ENCODE data around the gene SLC16A10.
"Not testable (repeated sequence)": the region's sequence is repeated elsewhere in the genome, so short reads cannot be mapped to it uniquely, and the experiment has no call there.

Gene SLC16A10

GRCh38 chr6:111189666-111190210 lies 102.4 kb downstream of the SLC16A10 start:
- not testable (repeated sequence) for DNase-seq

- DNase-seq = no peak
These were observed 103.3 kb downstream of the SLC16A10 start for GRCh38 chr6:111190637-111191036.

GRCh38 chr6:111191136-111191535 lies 103.8 kb downstream of the SLC16A10 start:
- not testable (repeated sequence) for DNase-seq

- no peak for DNase-seq
These were observed 105.7 kb downstream of the SLC16A10 start for GRCh38 chr6:111192911-111193555.

GRCh38 chr6:111195656-111196055 lies 108.4 kb downstream of the SLC16A10 start:
- DNase-seq = no peak

GRCh38 chr6:111198841-111199240 lies 111.5 kb downstream of the SLC16A10 start:
- no peak for DNase-seq

- no peak for DNase-seq
These were observed 112.6 kb downstream of the SLC16A10 start for GRCh38 chr6:111199935-111200334.

GRCh38 chr6:111200350-111201243 lies 113.3 kb downstream of the SLC16A10 start:
- DNase-seq = no peak

- DNase-seq = no peak
These were observed 113.9 kb downstream of the SLC16A10 start for GRCh38 chr6:111201244-111201554.

GRCh38 chr6:111201764-111202163 lies 114.5 kb downstream of the SLC16A10 start:
- no peak for DNase-seq

- DNase-seq = not testable (repeated sequence)
These were observed 116.2 kb downstream of the SLC16A10 start for GRCh38 chr6:111203539-111203938.

- DNase-seq = no peak
These were observed 117.0 kb downstream of the SLC16A10 start for GRCh38 chr6:111204305-111204704.

GRCh38 chr6:111204881-111205280 lies 117.6 kb downstream of the SLC16A10 start:
- DNase-seq = no peak

- DNase-seq = no peak
These were observed 118.2 kb downstream of the SLC16A10 start for GRCh38 chr6:111205502-111205901.

- no peak for DNase-seq
These were observed 120.0 kb downstream of the SLC16A10 start for GRCh38 chr6:111207141-111207858.

GRCh38 chr6:111208933-111209332 lies 121.6 kb downstream of the SLC16A10 start:
- DNase-seq = no peak

- DNase-seq = no peak
These were observed 123.0 kb downstream of the SLC16A10 start for GRCh38 chr6:111210194-111210728.

- DNase-seq = no peak
These were observed 124.2 kb downstream of the SLC16A10 start for GRCh38 chr6:111211411-111212030.

GRCh38 chr6:111212625-111213024 lies 125.3 kb downstream of the SLC16A10 start:
- no peak for DNase-seq

- DNase-seq = no peak
These were observed 127.8 kb downstream of the SLC16A10 start for GRCh38 chr6:111215131-111215530.

- no peak for DNase-seq
These were observed 132.5 kb downstream of the SLC16A10 start for GRCh38 chr6:111219785-111220184.

GRCh38 chr6:111220383-111221031 lies 133.2 kb downstream of the SLC16A10 start:
- no peak for DNase-seq
